NB4 (cell line): ENCODE data around the gene BMP2.

Source experiments
- POLR2A ChIP-seq: IDR thresholded peaks from 2 replicates; pipeline ENCODE4 v1.6.1; 2011; ENCODE audit warnings: mild to moderate bottlenecking; ENCODE audit not compliant: insufficient read length; ENCODE audit errors: extremely low read depth
- TF ChIP-seq, protein P1 (sequence below): IDR thresholded peaks from one replicate; pipeline ENCODE4 v1.5.1; 2012; ENCODE audit warnings: low read depth, low read length
- TF ChIP-seq, protein P2 (sequence below): IDR thresholded peaks from 2 replicates; pipeline ENCODE4 v1.6.1; 2011; ENCODE audit warnings: low read depth, low read length

DNA sequence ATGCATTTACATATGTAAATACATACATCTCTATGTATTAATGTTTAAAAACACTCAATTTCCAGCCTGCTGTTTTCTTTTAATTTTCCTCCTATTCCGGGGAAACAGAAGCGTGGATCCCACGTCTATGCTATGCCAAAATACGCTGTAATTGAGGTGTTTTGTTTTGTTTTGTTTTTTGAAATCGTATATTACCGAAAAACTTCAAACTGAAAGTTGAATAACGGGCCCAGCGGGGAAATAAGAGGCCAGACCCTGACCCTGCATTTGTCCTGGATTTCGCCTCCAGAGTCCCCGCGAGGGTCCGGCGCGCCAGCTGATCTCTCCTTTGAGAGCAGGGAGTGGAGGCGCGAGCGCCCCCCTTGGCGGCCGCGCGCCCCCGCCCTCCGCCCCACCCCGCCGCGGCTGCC, 355 bp upstream of the BMP2 start:
- TF ChIP-seq, protein P1, sequence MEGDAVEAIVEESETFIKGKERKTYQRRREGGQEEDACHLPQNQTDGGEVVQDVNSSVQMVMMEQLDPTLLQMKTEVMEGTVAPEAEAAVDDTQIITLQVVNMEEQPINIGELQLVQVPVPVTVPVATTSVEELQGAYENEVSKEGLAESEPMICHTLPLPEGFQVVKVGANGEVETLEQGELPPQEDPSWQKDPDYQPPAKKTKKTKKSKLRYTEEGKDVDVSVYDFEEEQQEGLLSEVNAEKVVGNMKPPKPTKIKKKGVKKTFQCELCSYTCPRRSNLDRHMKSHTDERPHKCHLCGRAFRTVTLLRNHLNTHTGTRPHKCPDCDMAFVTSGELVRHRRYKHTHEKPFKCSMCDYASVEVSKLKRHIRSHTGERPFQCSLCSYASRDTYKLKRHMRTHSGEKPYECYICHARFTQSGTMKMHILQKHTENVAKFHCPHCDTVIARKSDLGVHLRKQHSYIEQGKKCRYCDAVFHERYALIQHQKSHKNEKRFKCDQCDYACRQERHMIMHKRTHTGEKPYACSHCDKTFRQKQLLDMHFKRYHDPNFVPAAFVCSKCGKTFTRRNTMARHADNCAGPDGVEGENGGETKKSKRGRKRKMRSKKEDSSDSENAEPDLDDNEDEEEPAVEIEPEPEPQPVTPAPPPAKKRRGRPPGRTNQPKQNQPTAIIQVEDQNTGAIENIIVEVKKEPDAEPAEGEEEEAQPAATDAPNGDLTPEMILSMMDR, result no peak
- no peak for TF ChIP-seq POLR2A
- TF ChIP-seq, protein P2, sequence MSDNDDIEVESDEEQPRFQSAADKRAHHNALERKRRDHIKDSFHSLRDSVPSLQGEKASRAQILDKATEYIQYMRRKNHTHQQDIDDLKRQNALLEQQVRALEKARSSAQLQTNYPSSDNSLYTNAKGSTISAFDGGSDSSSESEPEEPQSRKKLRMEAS, result no peak
